RWPE2 (cell line): Measurements from ENCODE around the gene NEK2.

Experiments
- ATAC-seq: fragments of 200-7000 bp; cut with Tn5 transposase; 3 replicates; pipeline ENCODE4 v1.9.1; 2021; ENCODE audit warnings: low read depth
- DNase-seq: peaks from one replicate; pipeline ENCODE4 v3.0.0-alpha.2; 2020; ENCODE audit warnings: low spot score
- H3K27ac ChIP-seq: fragments of 450-650 bp; 2 replicates; pipeline ENCODE4 v1.5.1; 2017; ENCODE audit warnings: mild to moderate bottlenecking; ENCODE audit not compliant: poor library complexity, severe bottlenecking
- H3K27me3 ChIP-seq: fragments of 250-450 bp; sonication (Bioruptor Pico); 2 replicates; pipeline ENCODE4 v1.5.1; 2021; ENCODE audit warnings: mild to moderate bottlenecking, moderate library complexity; ENCODE audit not compliant: insufficient read depth, poor library complexity, severe bottlenecking
- H3K36me3 ChIP-seq: fragments of 250-450 bp; sonication (Bioruptor Pico); 2 replicates; pipeline ENCODE4 v1.5.1; 2020; ENCODE audit warnings: low read depth, mild to moderate bottlenecking, moderate library complexity
- H3K4me1 ChIP-seq: fragments of 250-450 bp; sonication (Bioruptor Pico); 2 replicates; pipeline ENCODE4 v1.5.1; 2021; ENCODE audit warnings: mild to moderate bottlenecking, moderate library complexity; ENCODE audit not compliant: insufficient read depth, poor library complexity, severe bottlenecking
- H3K4me3 ChIP-seq: fragments of 250-450 bp; sonication (Bioruptor Pico); 2 replicates; pipeline ENCODE4 v1.5.1; 2021; ENCODE audit warnings: mild to moderate bottlenecking, moderate library complexity; ENCODE audit not compliant: severe bottlenecking
- H3K9me3 ChIP-seq: fragments of 250-450 bp; sonication (Bioruptor Pico); 2 replicates; pipeline ENCODE4 v1.5.1; 2021; ENCODE audit warnings: mild to moderate bottlenecking, moderate library complexity; ENCODE audit not compliant: severe bottlenecking
- CTCF ChIP-seq: fragments of 450-650 bp; IDR thresholded peaks from one replicate; pipeline ENCODE4 v1.5.1; 2017; ENCODE audit warnings: mild to moderate bottlenecking, moderate library complexity; ENCODE audit not compliant: poor library complexity, severe bottlenecking

NEK2 gene

GRCh38 chr1:211644653-211645052 lies 30.8 kb downstream of the NEK2 start:
- Histone ChIP-seq H3K4me1 (peaks cover 6% of the 10 kb centered on the region), H3K36me3 (no peaks in the 10 kb centered on the region), H3K9me3 (no peaks in the 10 kb centered on the region), H3K27ac (no peak overlapping the region), H3K4me3 (no peak overlapping the region), H3K27me3 (no peaks in the 10 kb centered on the region)
- no peak for TF ChIP-seq CTCF
- no peak for DNase-seq
- ATAC-seq, result no peak

GRCh38 chr1:211643324-211644212 lies 31.9 kb downstream of the NEK2 start:
- H3K27me3 ChIP-seq, result no peaks in the 10 kb centered on the region
- no peak for TF ChIP-seq CTCF
- DNase-seq (no peak), ATAC-seq (peak; percentile 70)
- H3K9me3 ChIP-seq, result no peaks in the 10 kb centered on the region
- peaks cover 6% of the 10 kb centered on the region for H3K4me1 ChIP-seq
- no peaks in the 10 kb centered on the region for H3K36me3 ChIP-seq
- H3K4me3 ChIP-seq, result no peak overlapping the region
- peak overlapping the region; percentile 30 for H3K27ac ChIP-seq

GRCh38 chr1:211642870-211643269 lies 32.6 kb downstream of the NEK2 start:
- Histone ChIP-seq H3K4me3 (no peak overlapping the region), H3K27me3 (no peaks in the 10 kb centered on the region), H3K4me1 (no peaks in the 10 kb centered on the region), H3K9me3 (no peaks in the 10 kb centered on the region), H3K36me3 (no peaks in the 10 kb centered on the region), H3K27ac (no peak overlapping the region)
- ATAC-seq (no peak), DNase-seq (no peak)
- no peak for TF ChIP-seq CTCF

- no peak for TF ChIP-seq CTCF
- ATAC-seq (no peak), DNase-seq (no peak)
- H3K9me3 ChIP-seq, result no peaks in the 10 kb centered on the region
- no peaks in the 10 kb centered on the region for H3K36me3 ChIP-seq
- H3K4me1 ChIP-seq, result no peaks in the 10 kb centered on the region
- no peak overlapping the region for H3K27ac ChIP-seq
- no peak overlapping the region for H3K4me3 ChIP-seq
- no peaks in the 10 kb centered on the region for H3K27me3 ChIP-seq
These were observed 33.5 kb downstream of the NEK2 start for GRCh38 chr1:211641942-211642341.

- no peak overlapping the region for H3K27ac ChIP-seq
- H3K4me1 ChIP-seq, result no peaks in the 10 kb centered on the region
- no peak overlapping the region for H3K4me3 ChIP-seq
- no peak for TF ChIP-seq CTCF
- no peaks in the 10 kb centered on the region for H3K27me3 ChIP-seq
- no peaks in the 10 kb centered on the region for H3K9me3 ChIP-seq
- ATAC-seq (no peak), DNase-seq (no peak)
- no peaks in the 10 kb centered on the region for H3K36me3 ChIP-seq
These were observed 34.2 kb downstream of the NEK2 start for GRCh38 chr1:211641044-211641800.
